Esophagus muscularis mucosa (tissue), 4 donors: ENCODE measurements around the gene PPFIA3.

Experiments used
- EP300 ChIP-seq: sonication (generic); formaldehyde crosslinking; IDR thresholded peaks from one replicate; pipeline ENCODE4 v1.6.1; 2017; ENCODE audit warnings: antibody characterized with exemption
- POLR2AphosphoS5 ChIP-seq, 2 donors: sonication (generic); formaldehyde crosslinking; IDR thresholded peaks; one replicate each; pipeline ENCODE4 v1.6.1; 2017; ENCODE audit warnings: antibody characterized with exemption in 2 of 2
- TF ChIP-seq, protein P1 (sequence below), 3 experiments: fragments of 200-600 bp in 2 of 3; fragments of 450-650 bp in 1 of 3; sonication (generic) in 2 of 3; IDR thresholded peaks; one replicate each; pipeline ENCODE4 v1.5.1; 2017 to 2019; ENCODE audit warnings: antibody characterized with exemption in 3 of 3, mild to moderate bottlenecking in 2 of 3, moderate library complexity in 1 of 3

GRCh38 chr19:49190781-49191180 is 71.4 kb downstream of the PPFIA3 start:
- TF ChIP-seq, protein P1, sequence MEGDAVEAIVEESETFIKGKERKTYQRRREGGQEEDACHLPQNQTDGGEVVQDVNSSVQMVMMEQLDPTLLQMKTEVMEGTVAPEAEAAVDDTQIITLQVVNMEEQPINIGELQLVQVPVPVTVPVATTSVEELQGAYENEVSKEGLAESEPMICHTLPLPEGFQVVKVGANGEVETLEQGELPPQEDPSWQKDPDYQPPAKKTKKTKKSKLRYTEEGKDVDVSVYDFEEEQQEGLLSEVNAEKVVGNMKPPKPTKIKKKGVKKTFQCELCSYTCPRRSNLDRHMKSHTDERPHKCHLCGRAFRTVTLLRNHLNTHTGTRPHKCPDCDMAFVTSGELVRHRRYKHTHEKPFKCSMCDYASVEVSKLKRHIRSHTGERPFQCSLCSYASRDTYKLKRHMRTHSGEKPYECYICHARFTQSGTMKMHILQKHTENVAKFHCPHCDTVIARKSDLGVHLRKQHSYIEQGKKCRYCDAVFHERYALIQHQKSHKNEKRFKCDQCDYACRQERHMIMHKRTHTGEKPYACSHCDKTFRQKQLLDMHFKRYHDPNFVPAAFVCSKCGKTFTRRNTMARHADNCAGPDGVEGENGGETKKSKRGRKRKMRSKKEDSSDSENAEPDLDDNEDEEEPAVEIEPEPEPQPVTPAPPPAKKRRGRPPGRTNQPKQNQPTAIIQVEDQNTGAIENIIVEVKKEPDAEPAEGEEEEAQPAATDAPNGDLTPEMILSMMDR (IDR thresholded peaks at IDR 0.05): no peak
- TF ChIP-seq POLR2AphosphoS5 (IDR thresholded peaks at IDR 0.05): no peak
- TF ChIP-seq EP300: no peak
